ENCODE results near the gene CNTN4. TPM values are rescaled to one million over a fixed set of nuclear protein-coding genes. Genes with fewer than 3 reads are reported as not detected.

Gene CNTN4
- total and polyA plus RNA-seq, 2 experiments from 2014 or later, result 5.6 to 7.9 TPM

GRCh38 chr3:2166552-2166951 is 67.9 kb downstream of the CNTN4 start:
- no peaks in the 10 kb centered on the region for H3K27me3 ChIP-seq
- no peaks in the 10 kb centered on the region for H3K4me1 ChIP-seq (ENCODE audit: low read depth)
- DNase-seq (ENCODE audit: low read depth in 1 of 2, low spot score in 1 of 2), result peak in 1 of 2 donors; percentile 45
- no peaks in the 10 kb centered on the region for H3K9me3 ChIP-seq (ENCODE audit: low read depth)
- H3K27ac ChIP-seq, result no peak overlapping the region
- H3K4me3 ChIP-seq, result no peak overlapping the region
- H3K36me3 ChIP-seq, result no peaks in the 10 kb centered on the region
- TF ChIP-seq CTCF (IDR thresholded peaks at IDR 0.05; ENCODE audit: low read depth, low read length), result no peak

DNA sequence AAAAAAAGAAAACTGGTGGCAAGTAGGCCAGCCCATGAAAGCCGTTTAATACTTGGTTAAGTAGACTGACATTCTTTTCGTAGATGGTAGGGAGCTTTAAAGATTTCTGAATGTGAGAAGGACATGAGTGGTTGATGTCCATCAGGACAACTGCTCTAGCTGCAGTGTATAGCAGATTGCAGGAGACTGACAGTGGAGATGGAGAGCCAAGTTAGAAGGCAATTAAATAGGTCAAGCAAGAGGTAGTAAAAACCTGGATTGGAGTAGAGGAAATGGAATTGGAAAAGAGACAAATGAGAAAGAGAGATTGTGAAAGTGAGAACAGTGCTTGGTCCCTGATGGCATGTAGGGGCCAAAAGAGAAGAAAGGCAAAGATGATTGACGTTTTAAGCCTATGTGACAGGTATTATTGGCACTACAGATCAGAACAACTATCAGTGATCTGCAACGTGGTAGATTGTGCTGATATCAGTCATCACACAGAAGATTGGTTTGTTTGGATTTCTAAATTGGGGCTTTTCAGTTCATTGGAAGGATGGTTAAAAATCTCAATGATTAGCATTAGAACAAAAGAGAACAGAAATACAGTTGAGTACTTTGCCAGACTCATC is 74.0 kb downstream of the CNTN4 start:
- DNase-seq (ENCODE audit: low read depth in 1 of 2, low spot score in 1 of 2), result no peak
- no peaks in the 10 kb centered on the region for H3K36me3 ChIP-seq
- no peak overlapping the region for H3K27ac ChIP-seq
- no peaks in the 10 kb centered on the region for H3K4me1 ChIP-seq (ENCODE audit: low read depth)
- H3K4me3 ChIP-seq, result no peak overlapping the region
- no peaks in the 10 kb centered on the region for H3K27me3 ChIP-seq
- no peaks in the 10 kb centered on the region for H3K9me3 ChIP-seq (ENCODE audit: low read depth)
- no peak for TF ChIP-seq CTCF (IDR thresholded peaks at IDR 0.05; ENCODE audit: low read depth, low read length)

GRCh38 chr3:2180634-2181033 is 82.0 kb downstream of the CNTN4 start:
- H3K27ac ChIP-seq, result no peak overlapping the region
- DNase-seq (ENCODE audit: low read depth in 1 of 2, low spot score in 1 of 2), result peak in 1 of 2 donors; percentile 14
- no peaks in the 10 kb centered on the region for H3K27me3 ChIP-seq
- no peak overlapping the region for H3K4me3 ChIP-seq
- TF ChIP-seq CTCF (IDR thresholded peaks at IDR 0.05; ENCODE audit: low read depth, low read length), result no peak
- no peaks in the 10 kb centered on the region for H3K36me3 ChIP-seq
- no peaks in the 10 kb centered on the region for H3K9me3 ChIP-seq (ENCODE audit: low read depth)
- no peaks in the 10 kb centered on the region for H3K4me1 ChIP-seq (ENCODE audit: low read depth)

DNA sequence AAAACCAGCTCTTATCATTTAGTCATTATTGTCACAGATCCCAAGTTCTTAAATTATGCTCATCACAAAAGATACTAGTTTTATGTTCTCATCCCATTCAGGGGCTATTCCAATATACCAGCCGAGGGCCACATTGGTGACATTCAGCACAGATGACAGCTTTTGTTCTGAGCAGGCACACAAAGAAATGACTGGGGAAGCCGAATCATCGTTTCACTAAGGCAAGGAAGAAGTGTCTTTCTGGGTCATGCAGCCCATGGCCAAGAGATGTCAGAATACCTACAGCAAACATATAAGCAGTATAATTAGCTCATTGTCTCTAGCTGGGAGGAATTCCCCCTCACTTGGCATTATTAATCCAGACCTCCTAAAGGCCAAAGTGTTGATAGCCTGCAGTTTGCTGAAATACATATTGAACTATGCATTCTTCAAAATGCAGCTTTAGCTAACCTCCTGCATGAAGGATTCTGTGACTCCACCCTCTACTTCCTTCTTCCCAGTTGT is 100.2 kb downstream of the CNTN4 start:
- no peak for TF ChIP-seq CTCF (IDR thresholded peaks at IDR 0.05; ENCODE audit: low read depth, low read length)
- Histone ChIP-seq H3K4me1 (ENCODE audit: low read depth) (no peaks in the 10 kb centered on the region), H3K36me3 (no peaks in the 10 kb centered on the region), H3K27ac (no peak overlapping the region), H3K9me3 (ENCODE audit: low read depth) (no peaks in the 10 kb centered on the region), H3K4me3 (no peak overlapping the region), H3K27me3 (no peaks in the 10 kb centered on the region)
- no peak for DNase-seq (ENCODE audit: low read depth in 1 of 2, low spot score in 1 of 2)

DNA sequence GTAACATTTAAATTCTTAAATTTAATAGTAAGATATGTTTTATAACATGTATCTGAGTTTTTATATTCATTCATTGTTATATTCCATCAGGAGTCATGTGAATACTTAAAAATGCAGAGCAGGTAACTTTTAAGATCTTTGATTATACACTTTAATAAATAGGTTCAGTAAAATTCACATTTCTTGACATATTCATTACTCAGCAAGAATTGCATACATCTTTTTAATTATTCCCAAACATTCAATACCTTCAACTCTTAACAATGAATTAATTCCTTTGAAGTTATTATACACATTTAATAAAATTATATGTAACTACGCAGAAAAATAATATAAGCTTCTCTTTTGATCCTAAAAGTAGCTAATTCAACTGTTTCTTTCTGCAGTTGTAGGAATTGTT is 105.4 kb downstream of the CNTN4 start:
- Histone ChIP-seq H3K4me1 (ENCODE audit: low read depth) (no peaks in the 10 kb centered on the region), H3K27me3 (no peaks in the 10 kb centered on the region), H3K27ac (no peak overlapping the region), H3K4me3 (no peak overlapping the region), H3K36me3 (no peaks in the 10 kb centered on the region), H3K9me3 (ENCODE audit: low read depth) (no peaks in the 10 kb centered on the region)
- no peak for DNase-seq (ENCODE audit: low read depth in 1 of 2, low spot score in 1 of 2)
- no peak for TF ChIP-seq CTCF (IDR thresholded peaks at IDR 0.05; ENCODE audit: low read depth, low read length)

Data from cardiac muscle cell (in vitro differentiated cells and primary cell).